B cell (primary cell): Measurements from ENCODE around the gene TFF2. TPM values are rescaled to one million over a fixed set of nuclear protein-coding genes. Genes with fewer than 3 reads are reported as not detected.

Experiments
- ATAC-seq: fragments of 200-7000 bp; cut with Tn5 transposase; one replicate; pipeline ENCODE4 v1.10.0; 2021; ENCODE audit warnings: low read depth, mild to moderate bottlenecking, moderate number of reproducible peaks, moderate library complexity
- CTCF ChIA-PET: fragments of 350-600 bp; sonication (Branson Sonifier 250); formaldehyde crosslinking; loops from one replicate; lab custom pipeline; 2021; ENCODE audit warnings: antibody characterized with exemption, inconsistent platforms; lab: Charles Lee
- POLR2A ChIA-PET: fragments of 350-600 bp; sonication (Branson Sonifier 250); formaldehyde crosslinking; loops from one replicate; lab custom pipeline; 2021; ENCODE audit warnings: antibody characterized with exemption; lab: Charles Lee
- DNase-seq: peaks from one replicate; pipeline ENCODE4 v3.0.0; 2013
- H2AFZ ChIP-seq: 2 replicates; pipeline ENCODE4 v1.6.1; 2012; ENCODE audit warnings: mild to moderate bottlenecking, low read depth, low read length; ENCODE audit not compliant: insufficient read depth, poor library complexity, severe bottlenecking
- H3K27ac ChIP-seq, 2 donors: 1 replicate in 1 of 2; 2 replicates in 1 of 2; pipeline ENCODE4 v1.5.1; 2012 to 2013; ENCODE audit warnings: low read length in 2 of 2, mild to moderate bottlenecking in 2 of 2, moderate library complexity in 1 of 2
- H3K27me3 ChIP-seq, 4 experiments: fragments of 200-600 bp in 1 of 4; sonication (generic) in 1 of 4; replicated peaks in 1 of 4; 1 replicate in 2 of 4; 2 replicates in 2 of 4; pipeline versions ENCODE4 v1.6.1 to v1.7.0; 2013 to 2016; ENCODE audit warnings: low read length in 3 of 4, mild to moderate bottlenecking in 2 of 4, mixed read lengths in 1 of 4, moderate library complexity in 1 of 4; ENCODE audit not compliant: insufficient read depth in 4 of 4, control insufficient read depth in 3 of 4; ENCODE audit errors: control extremely low read depth in 1 of 4
- H3K36me3 ChIP-seq, 2 experiments: replicated peaks in 1 of 2; 1 replicate in 1 of 2; 2 replicates in 1 of 2; pipeline versions ENCODE4 v1.6.1 to v1.7.1; 2013; ENCODE audit warnings: low read length in 1 of 2; ENCODE audit not compliant: insufficient read depth in 2 of 2, control insufficient read depth in 1 of 2; ENCODE audit errors: control extremely low read depth in 1 of 2, extremely low read depth in 1 of 2
- H3K4me1 ChIP-seq, 2 donors: fragments of 200-600 bp in 1 of 2; sonication (generic) in 1 of 2; 1 replicate in 1 of 2; 2 replicates in 1 of 2; pipeline versions ENCODE4 v1.5.1 to v1.6.1; 2013 to 2017; ENCODE audit warnings: low read length in 2 of 2; ENCODE audit not compliant: control insufficient read depth in 2 of 2, insufficient read depth in 2 of 2
- H3K4me2 ChIP-seq: replicated peaks from 2 replicates; pipeline ENCODE3; 2012; ENCODE audit warnings: mild to moderate bottlenecking, low read depth, low read length; ENCODE audit not compliant: poor library complexity, severe bottlenecking
- H3K4me3 ChIP-seq, 5 experiments: fragments of 200-600 bp in 1 of 5; sonication (generic) in 1 of 5; 1 replicate in 3 of 5; 2 replicates in 2 of 5; pipeline versions ENCODE4 v1.5.1 to v1.7.0; 2011 to 2016; ENCODE audit warnings: low read length in 4 of 5, mild to moderate bottlenecking in 4 of 5, low read depth in 2 of 5, control low read depth in 1 of 5, moderate library complexity in 1 of 5; ENCODE audit not compliant: insufficient read depth in 1 of 5; ENCODE audit errors: control extremely low read depth in 1 of 5, extremely low read depth in 1 of 5
- H3K79me2 ChIP-seq: fragments of 200-600 bp; sonication (generic); one replicate; pipeline ENCODE4 v1.6.0; 2016; ENCODE audit warnings: low read length; ENCODE audit not compliant: control insufficient read depth, insufficient read depth
- H3K9ac ChIP-seq: fragments of 200-600 bp; sonication (generic); 2 replicates; pipeline ENCODE4 v1.6.1; 2017; ENCODE audit warnings: mild to moderate bottlenecking, low read length, moderate library complexity
- H3K9me3 ChIP-seq, 3 donors: one replicate each; pipeline versions ENCODE4 v1.6.1 to v1.7.1; 2013; ENCODE audit warnings: low read length in 2 of 3; ENCODE audit not compliant: control insufficient read depth in 2 of 3, insufficient read depth in 1 of 3; ENCODE audit errors: control extremely low read depth in 1 of 3
- H4K20me1 ChIP-seq: 2 replicates; pipeline ENCODE4 v1.6.0; 2012; ENCODE audit warnings: mild to moderate bottlenecking, low read length; ENCODE audit not compliant: insufficient read depth, control insufficient read depth, poor library complexity, severe bottlenecking
- H3K27ac Mint-ChIP-seq: one replicate; pipeline ENCODE4 v1.8.0; 2021; ENCODE audit warnings: mixed read lengths
- H3K27me3 Mint-ChIP-seq: one replicate; pipeline ENCODE4 v1.8.0; 2021; ENCODE audit warnings: mixed read lengths
- H3K4me1 Mint-ChIP-seq: one replicate; pipeline ENCODE4 v1.8.0; 2021; ENCODE audit warnings: mixed read lengths
- H3K4me3 Mint-ChIP-seq: one replicate; pipeline ENCODE4 v1.8.0; 2021; ENCODE audit warnings: mixed read lengths
- H3K9me3 Mint-ChIP-seq: one replicate; pipeline ENCODE4 v1.8.0; 2022; ENCODE audit warnings: mixed read lengths; ENCODE audit not compliant: insufficient read depth
- CTCF ChIP-seq: fragments of 200-600 bp; IDR thresholded peaks from one replicate; pipeline ENCODE4 v1.8.0; 2022; ENCODE audit warnings: antibody characterized with exemption, mild to moderate bottlenecking
- EZH2 ChIP-seq: IDR thresholded peaks from 2 replicates; pipeline ENCODE4 v1.6.1; 2012; ENCODE audit warnings: borderline replicate concordance, low read depth, mild to moderate bottlenecking, moderate library complexity, low read length; ENCODE audit not compliant: insufficient read depth, poor library complexity, severe bottlenecking
- WGBS: methylation state at CpG from one replicate; pipeline ENCODE4 v1.1.5; 2013; ENCODE audit warnings: missing lambda C conversion rate; ENCODE audit not compliant: insufficient coverage; 5-methylcytosine and 5-hydroxymethylcytosine counted together
- intact Hi-C: fragments of 100-400 bp; cut with micrococcal nuclease; formaldehyde crosslinking; loops from one replicate; pipeline ENCODE4 v1.10.0; 2022
- polyA plus RNA-seq: library from polyadenylated mRNA; depleted of rRNA; stranded (reverse); fragments of >200 nt; gene quantifications from 2 replicates; pipeline ENCODE4 v1.2.3, GENCODE V29; 2012
- total RNA-seq, 2 donors: library from RNA; stranded (reverse); fragments of 120-200 nt in 1 of 2; gene quantifications; 1 replicate in 1 of 2; 2 replicates in 1 of 2; pipeline versions ENCODE4 v1.2.3 to v1.2.4, GENCODE V29; 2013 to 2022

The TFF2 gene
- total and polyA plus RNA-seq, 2 donors (not counting 1 experiment from before 2014, with no cell fraction given): not detected

- H3K27ac Mint-ChIP-seq: no peak overlapping the region
- ChIA-PET CTCF (no interaction called here), POLR2A (no interaction called here)
- H3K4me3 Mint-ChIP-seq: no peak overlapping the region
- TF ChIP-seq CTCF (no peak), EZH2 (no peak)
- no peaks in the 10 kb centered on the region for H3K36me3 ChIP-seq
- H3K4me3 ChIP-seq: no peak overlapping the region
- H3K9ac ChIP-seq: no peak overlapping the region
- peaks cover 4 to 23% of the 10 kb centered on the region in 2 donors for H3K4me1 ChIP-seq
- no CpG with 5 or more reads among the region's 2 CpGs for WGBS
- no peaks in the 10 kb centered on the region for H3K9me3 Mint-ChIP-seq
- H3K79me2 ChIP-seq: no peaks in the 10 kb centered on the region
- intact Hi-C loops: no loop called here
- no peak overlapping the region for H2AFZ ChIP-seq
- peaks cover 42% of the 10 kb centered on the region for H3K4me1 Mint-ChIP-seq
- no peak overlapping the region for H3K4me2 ChIP-seq
- H3K27me3 Mint-ChIP-seq: peaks cover 22% of the 10 kb centered on the region
- DNase-seq (no peak), ATAC-seq (no peak)
- peaks cover 0 to 1% (median 0%) of the 10 kb centered on the region in 3 donors for H3K9me3 ChIP-seq
- peaks cover 0 to 7% (median 0%) of the 10 kb centered on the region in 4 experiments for H3K27me3 ChIP-seq
- H3K27ac ChIP-seq: no peak overlapping the region
- H4K20me1 ChIP-seq: no peaks in the 10 kb centered on the region
Observed at GRCh38 chr21:42390696-42391095, 39.9 kb upstream of the TFF2 start.

- no peak overlapping the region for H3K27ac Mint-ChIP-seq
- TF ChIP-seq CTCF: no peak
- no peak for TF ChIP-seq EZH2
Observed at GRCh38 chr21:42390193-42390592, 39.4 kb upstream of the TFF2 start.

More at GRCh38 chr21:42390193-42390592, 39.4 kb upstream of the TFF2 start:
- H3K9me3 ChIP-seq: peaks cover 0 to 4% (median 1%) of the 10 kb centered on the region in 3 donors
- H3K4me2 ChIP-seq: no peak overlapping the region
- DNase-seq: no peak
- H3K27me3 Mint-ChIP-seq: peaks cover 18% of the 10 kb centered on the region
- no peak overlapping the region for H3K4me3 ChIP-seq
- no peaks in the 10 kb centered on the region for H3K36me3 ChIP-seq
- no peaks in the 10 kb centered on the region for H3K79me2 ChIP-seq
- H3K9me3 Mint-ChIP-seq: no peaks in the 10 kb centered on the region
- H2AFZ ChIP-seq: no peak overlapping the region
- no peak overlapping the region for H3K9ac ChIP-seq
- ChIA-PET CTCF (no interaction called here), POLR2A (no interaction called here)
- 83% methylated on average over 4 of the region's 5 CpGs for WGBS
- ATAC-seq: no peak
- peaks cover 0 to 7% (median 0%) of the 10 kb centered on the region in 4 experiments for H3K27me3 ChIP-seq
- no peaks in the 10 kb centered on the region for H4K20me1 ChIP-seq
- no peak overlapping the region for H3K4me3 Mint-ChIP-seq
- peaks cover 8 to 28% of the 10 kb centered on the region in 2 donors for H3K4me1 ChIP-seq
- intact Hi-C loops: no loop called here
- no peak overlapping the region for H3K27ac ChIP-seq
- H3K4me1 Mint-ChIP-seq: peaks cover 46% of the 10 kb centered on the region
